Left ventricle myocardium inferior (tissue), 1 donor: ENCODE data around the gene SLC43A3. TPM values are rescaled to one million over a fixed set of nuclear protein-coding genes. Genes with fewer than 3 reads are reported as not detected.

ENCODE experiments used
- DNase-seq: peaks from one replicate; pipeline ENCODE4 v3.0.0-alpha.2; 2020
- H3K27ac ChIP-seq: fragments of 200-600 bp; replicated peaks from 2 replicates; pipeline ENCODE4 v1.8.0; 2021
- H3K27me3 ChIP-seq: fragments of 200-600 bp; 2 replicates; pipeline ENCODE4 v1.8.0; 2021; ENCODE audit warnings: low read depth
- H3K36me3 ChIP-seq: fragments of 200-600 bp; 2 replicates; pipeline ENCODE4 v1.8.0; 2021
- H3K4me1 ChIP-seq: fragments of 200-600 bp; 2 replicates; pipeline ENCODE4 v1.8.0; 2021
- H3K4me3 ChIP-seq: fragments of 200-600 bp; 2 replicates; pipeline ENCODE4 v1.8.0; 2021; ENCODE audit warnings: mild to moderate bottlenecking, moderate library complexity
- H3K9me3 ChIP-seq: fragments of 200-600 bp; replicated peaks from 2 replicates; pipeline ENCODE4 v1.8.0; 2021
- CTCF ChIP-seq: fragments of 200-600 bp; IDR thresholded peaks from 2 replicates; pipeline ENCODE4 v1.8.0; 2021; ENCODE audit warnings: antibody characterized with exemption, mild to moderate bottlenecking, borderline replicate concordance
- intact Hi-C: fragments of 100-400 bp; cut with micrococcal nuclease; formaldehyde crosslinking; loops from one replicate; pipeline ENCODE4 v1.11.0; 2022
- total RNA-seq: library from RNA; stranded (reverse); fragmentation: NEBNext Ultra II Directional; extraction: Animal tissue kit (Norgen Biotek cat#: 25700); gene quantifications from one replicate; pipeline ENCODE4 v1.2.1, GENCODE V29; 2021
- donor health status: DM: no; HTN: yes; CAD: no; lungs with severe emphysema.

Gene SLC43A3
- total RNA-seq, 1 donor from 2014 or later: 21.0 TPM

- DNase-seq: no peak
- Histone ChIP-seq H3K9me3 (no peaks in the 10 kb centered on the region), H3K4me1 (peaks cover 22% of the 10 kb centered on the region), H3K27me3 (peaks cover 9% of the 10 kb centered on the region), H3K27ac (no peak overlapping the region), H3K4me3 (no peak overlapping the region), H3K36me3 (no peaks in the 10 kb centered on the region)
- TF ChIP-seq CTCF: no peak
- intact Hi-C loops: no loop called here
Observed at GRCh38 chr11:57360991-57361390, 65.9 kb downstream of the SLC43A3 start.

- no peak for DNase-seq
- no peaks in the 10 kb centered on the region for H3K36me3 ChIP-seq
- peaks cover 22% of the 10 kb centered on the region for H3K4me1 ChIP-seq
- intact Hi-C loops: no loop called here
- H3K4me3 ChIP-seq: no peak overlapping the region
- peaks cover 4% of the 10 kb centered on the region for H3K27me3 ChIP-seq
- no peak for TF ChIP-seq CTCF
- no peak overlapping the region for H3K27ac ChIP-seq
- no peaks in the 10 kb centered on the region for H3K9me3 ChIP-seq
Observed at GRCh38 chr11:57359896-57360690, 66.8 kb downstream of the SLC43A3 start.

GRCh38 chr11:57359396-57359795 lies 67.5 kb downstream of the SLC43A3 start:
- H3K9me3 ChIP-seq: no peaks in the 10 kb centered on the region
- H3K4me3 ChIP-seq: no peak overlapping the region
- H3K27ac ChIP-seq: no peak overlapping the region
- DNase-seq: no peak
- H3K27me3 ChIP-seq: no peaks in the 10 kb centered on the region
- peaks cover 22% of the 10 kb centered on the region for H3K4me1 ChIP-seq
- TF ChIP-seq CTCF: no peak
- H3K36me3 ChIP-seq: no peaks in the 10 kb centered on the region
- intact Hi-C loops: no loop called here

GRCh38 chr11:57358991-57359390 lies 67.9 kb downstream of the SLC43A3 start:
- Histone ChIP-seq H3K27me3 (no peaks in the 10 kb centered on the region), H3K4me3 (no peak overlapping the region), H3K4me1 (peaks cover 22% of the 10 kb centered on the region), H3K36me3 (no peaks in the 10 kb centered on the region), H3K9me3 (no peaks in the 10 kb centered on the region), H3K27ac (no peak overlapping the region)
- no peak for DNase-seq
- TF ChIP-seq CTCF: no peak
- intact Hi-C loops: no loop called here

GRCh38 chr11:57358543-57358961 lies 68.4 kb downstream of the SLC43A3 start:
- intact Hi-C loops: no loop called here
- TF ChIP-seq CTCF: no peak
- no peaks in the 10 kb centered on the region for H3K9me3 ChIP-seq
- no peaks in the 10 kb centered on the region for H3K27me3 ChIP-seq
- H3K36me3 ChIP-seq: no peaks in the 10 kb centered on the region
- H3K4me3 ChIP-seq: no peak overlapping the region
- DNase-seq: no peak
- peak overlapping the region; percentile 64 for H3K27ac ChIP-seq
- peaks cover 22% of the 10 kb centered on the region for H3K4me1 ChIP-seq
